ENCODE data around the gene COG4.
A peak's percentile ranks its signal among the peaks of the same experiment; 100 is the strongest.
"Not testable (repeated sequence)": the region's sequence is repeated elsewhere in the genome, so short reads cannot be mapped to it uniquely, and the experiment has no call there.

COG4 gene

GRCh38 chr16:70523076-70523742, at the start of gene COG4:
Gene COG4 (minus strand): TSS chr16:70523554. CDS start chr16:70523543, 11 bp downstream.
- peak; percentile 65 for DNase-seq

GRCh38 chr16:70572926-70573270, 49.5 kb upstream of the COG4 start:
- DNase-seq = no peak

GRCh38 chr16:70572050-70572925, 48.9 kb upstream of the COG4 start:
- DNase-seq = no peak

GRCh38 chr16:70571623-70572022, 48.3 kb upstream of the COG4 start:
- DNase-seq = no peak

GRCh38 chr16:70570967-70571570, 47.7 kb upstream of the COG4 start:
- DNase-seq = no peak

- DNase-seq = no peak
Observed at GRCh38 chr16:70569752-70570151, 46.4 kb upstream of the COG4 start.

- DNase-seq = no peak
Observed at GRCh38 chr16:70568601-70569237, 45.4 kb upstream of the COG4 start.

GRCh38 chr16:70565053-70565452, 41.7 kb upstream of the COG4 start:
- DNase-seq = no peak

- no peak for DNase-seq
Observed at GRCh38 chr16:70563636-70564035, 40.3 kb upstream of the COG4 start.

- DNase-seq = no peak
Observed at GRCh38 chr16:70561623-70562022, 38.3 kb upstream of the COG4 start.

GRCh38 chr16:70556063-70556462, 32.7 kb upstream of the COG4 start:
- DNase-seq = no peak

GRCh38 chr16:70553645-70554044, 30.3 kb upstream of the COG4 start:
- DNase-seq = no peak

- no peak for DNase-seq
Observed at GRCh38 chr16:70552675-70553074, 29.3 kb upstream of the COG4 start.

GRCh38 chr16:70551788-70552187, 28.4 kb upstream of the COG4 start:
- no peak for DNase-seq

GRCh38 chr16:70550082-70550481, 26.7 kb upstream of the COG4 start:
- no peak for DNase-seq

- no peak for DNase-seq
Observed at GRCh38 chr16:70548936-70549335, 25.6 kb upstream of the COG4 start.

- no peak for DNase-seq
Observed at GRCh38 chr16:70544548-70544947, 21.2 kb upstream of the COG4 start.

- DNase-seq = no peak
Observed at GRCh38 chr16:70540994-70541393, 17.6 kb upstream of the COG4 start.

GRCh38 chr16:70534971-70535370, 11.6 kb upstream of the COG4 start:
- DNase-seq = no peak

GRCh38 chr16:70529954-70530353, 6.6 kb upstream of the COG4 start:
- not testable (repeated sequence) for DNase-seq

- no peak for DNase-seq
Observed at GRCh38 chr16:70529051-70529777, 5.9 kb upstream of the COG4 start.

GRCh38 chr16:70527315-70527996, 4.1 kb upstream of the COG4 start:
- DNase-seq = no peak
